GM23248 (cell line): Measurements from ENCODE around the gene DHX40.

Source experiments
- EZH2 ChIP-seq: fragments of 200-600 bp; sonication (generic); IDR thresholded peaks from 2 replicates; pipeline ENCODE4 v1.6.1; 2018; ENCODE audit warnings: antibody characterized with exemption, mild to moderate bottlenecking; ENCODE audit not compliant: insufficient read depth, poor library complexity, severe bottlenecking
- EZH2phosphoT487 ChIP-seq: fragments of 200-600 bp; sonication (generic); IDR thresholded peaks from 2 replicates; pipeline ENCODE4 v1.6.1; 2018; ENCODE audit warnings: antibody characterized with exemption, moderate library complexity, mild to moderate bottlenecking, low read depth; ENCODE audit not compliant: insufficient read depth

- no peak for TF ChIP-seq EZH2
- TF ChIP-seq EZH2phosphoT487, result no peak
Observed at GRCh38 chr17:59617156-59617732, 51.8 kb downstream of the DHX40 start.
